ENCODE data around the gene CLK2. TPM values are rescaled to one million over a fixed set of nuclear protein-coding genes. Genes with fewer than 3 reads are reported as not detected.

The CLK2 gene
- total and polyA plus RNA-seq, 9 of the 15 experiments (the other 6 are each of a cell fraction or from before 2014, with no cell fraction given), result 13.5 to 81.4 (median 39.6) TPM

DNA sequence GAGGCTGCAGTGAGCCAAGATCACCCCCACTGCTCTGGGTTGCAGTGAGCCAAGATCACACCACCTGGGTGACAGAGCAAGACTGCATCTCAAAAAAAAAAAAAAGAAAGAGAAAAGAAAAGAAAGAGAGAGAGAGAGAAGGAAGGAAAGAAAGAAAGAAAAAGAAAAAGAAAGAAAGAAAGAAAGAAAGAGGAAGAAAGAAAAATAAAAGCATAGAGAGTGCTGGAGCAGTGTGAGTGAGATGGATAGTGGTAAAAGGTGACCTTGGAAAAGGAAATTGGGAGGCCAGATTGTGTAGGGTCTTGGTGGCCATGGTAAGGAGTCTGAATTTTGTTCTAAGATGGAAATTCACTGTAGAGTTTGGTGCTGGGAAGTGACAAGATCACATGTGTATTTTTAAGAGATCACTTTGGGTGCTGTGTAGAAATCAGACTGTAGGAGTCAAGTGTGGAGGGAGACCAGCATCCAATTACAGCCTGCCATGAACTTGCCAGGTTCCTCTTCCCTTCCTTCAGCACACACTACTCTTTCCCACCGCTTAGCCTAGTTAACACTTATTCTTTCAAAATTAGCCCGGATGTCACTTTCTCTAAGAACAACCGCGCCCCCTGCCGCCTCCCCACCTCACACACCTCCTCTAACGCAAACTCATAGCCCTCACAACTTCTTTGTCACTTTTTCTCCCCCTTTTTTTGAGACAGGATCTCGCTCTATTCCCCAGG, 47.0 kb downstream of the CLK2 start (continued):
- TF ChIP-seq, protein P1, sequence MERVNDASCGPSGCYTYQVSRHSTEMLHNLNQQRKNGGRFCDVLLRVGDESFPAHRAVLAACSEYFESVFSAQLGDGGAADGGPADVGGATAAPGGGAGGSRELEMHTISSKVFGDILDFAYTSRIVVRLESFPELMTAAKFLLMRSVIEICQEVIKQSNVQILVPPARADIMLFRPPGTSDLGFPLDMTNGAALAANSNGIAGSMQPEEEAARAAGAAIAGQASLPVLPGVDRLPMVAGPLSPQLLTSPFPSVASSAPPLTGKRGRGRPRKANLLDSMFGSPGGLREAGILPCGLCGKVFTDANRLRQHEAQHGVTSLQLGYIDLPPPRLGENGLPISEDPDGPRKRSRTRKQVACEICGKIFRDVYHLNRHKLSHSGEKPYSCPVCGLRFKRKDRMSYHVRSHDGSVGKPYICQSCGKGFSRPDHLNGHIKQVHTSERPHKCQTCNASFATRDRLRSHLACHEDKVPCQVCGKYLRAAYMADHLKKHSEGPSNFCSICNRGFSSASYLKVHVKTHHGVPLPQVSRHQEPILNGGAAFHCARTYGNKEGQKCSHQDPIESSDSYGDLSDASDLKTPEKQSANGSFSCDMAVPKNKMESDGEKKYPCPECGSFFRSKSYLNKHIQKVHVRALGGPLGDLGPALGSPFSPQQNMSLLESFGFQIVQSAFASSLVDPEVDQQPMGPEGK (CRISPR knock-in tag; IDR thresholded peaks at IDR 0.05; ENCODE audit: borderline replicate concordance), result no peak
- TF ChIP-seq FUS (optimal IDR thresholded peaks at IDR 0.05; ENCODE audit: low read depth, low read length), result no peak
- TF ChIP-seq HMGN3 (IDR thresholded peaks at IDR 0.05; ENCODE audit: borderline replicate concordance, extremely low read depth, insufficient read length, low read depth, low read length), result no peak
- TF ChIP-seq, protein P2, sequence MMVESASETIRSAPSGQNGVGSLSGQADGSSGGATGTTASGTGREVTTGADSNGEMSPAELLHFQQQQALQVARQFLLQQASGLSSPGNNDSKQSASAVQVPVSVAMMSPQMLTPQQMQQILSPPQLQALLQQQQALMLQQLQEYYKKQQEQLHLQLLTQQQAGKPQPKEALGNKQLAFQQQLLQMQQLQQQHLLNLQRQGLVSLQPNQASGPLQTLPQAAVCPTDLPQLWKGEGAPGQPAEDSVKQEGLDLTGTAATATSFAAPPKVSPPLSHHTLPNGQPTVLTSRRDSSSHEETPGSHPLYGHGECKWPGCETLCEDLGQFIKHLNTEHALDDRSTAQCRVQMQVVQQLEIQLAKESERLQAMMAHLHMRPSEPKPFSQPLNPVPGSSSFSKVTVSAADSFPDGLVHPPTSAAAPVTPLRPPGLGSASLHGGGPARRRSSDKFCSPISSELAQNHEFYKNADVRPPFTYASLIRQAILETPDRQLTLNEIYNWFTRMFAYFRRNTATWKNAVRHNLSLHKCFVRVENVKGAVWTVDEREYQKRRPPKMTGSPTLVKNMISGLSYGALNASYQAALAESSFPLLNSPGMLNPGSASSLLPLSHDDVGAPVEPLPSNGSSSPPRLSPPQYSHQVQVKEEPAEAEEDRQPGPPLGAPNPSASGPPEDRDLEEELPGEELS (CRISPR knock-in tag; IDR thresholded peaks at IDR 0.05; ENCODE audit: borderline replicate concordance), result no peak
- TF ChIP-seq, protein P3, sequence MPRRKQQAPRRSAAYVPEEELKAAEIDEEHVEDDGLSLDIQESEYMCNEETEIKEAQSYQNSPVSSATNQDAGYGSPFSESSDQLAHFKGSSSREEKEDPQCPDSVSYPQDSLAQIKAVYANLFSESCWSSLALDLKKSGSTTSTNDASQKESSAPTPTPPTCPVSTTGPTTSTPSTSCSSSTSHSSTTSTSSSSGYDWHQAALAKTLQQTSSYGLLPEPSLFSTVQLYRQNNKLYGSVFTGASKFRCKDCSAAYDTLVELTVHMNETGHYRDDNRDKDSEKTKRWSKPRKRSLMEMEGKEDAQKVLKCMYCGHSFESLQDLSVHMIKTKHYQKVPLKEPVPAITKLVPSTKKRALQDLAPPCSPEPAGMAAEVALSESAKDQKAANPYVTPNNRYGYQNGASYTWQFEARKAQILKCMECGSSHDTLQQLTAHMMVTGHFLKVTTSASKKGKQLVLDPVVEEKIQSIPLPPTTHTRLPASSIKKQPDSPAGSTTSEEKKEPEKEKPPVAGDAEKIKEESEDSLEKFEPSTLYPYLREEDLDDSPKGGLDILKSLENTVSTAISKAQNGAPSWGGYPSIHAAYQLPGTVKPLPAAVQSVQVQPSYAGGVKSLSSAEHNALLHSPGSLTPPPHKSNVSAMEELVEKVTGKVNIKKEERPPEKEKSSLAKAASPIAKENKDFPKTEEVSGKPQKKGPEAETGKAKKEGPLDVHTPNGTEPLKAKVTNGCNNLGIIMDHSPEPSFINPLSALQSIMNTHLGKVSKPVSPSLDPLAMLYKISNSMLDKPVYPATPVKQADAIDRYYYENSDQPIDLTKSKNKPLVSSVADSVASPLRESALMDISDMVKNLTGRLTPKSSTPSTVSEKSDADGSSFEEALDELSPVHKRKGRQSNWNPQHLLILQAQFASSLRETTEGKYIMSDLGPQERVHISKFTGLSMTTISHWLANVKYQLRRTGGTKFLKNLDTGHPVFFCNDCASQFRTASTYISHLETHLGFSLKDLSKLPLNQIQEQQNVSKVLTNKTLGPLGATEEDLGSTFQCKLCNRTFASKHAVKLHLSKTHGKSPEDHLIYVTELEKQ (CRISPR knock-in tag; IDR thresholded peaks at IDR 0.05), result 0 out of 2 replicates have a peak, but pooled peaks have one; percentile 36
- TF ChIP-seq, protein P4, sequence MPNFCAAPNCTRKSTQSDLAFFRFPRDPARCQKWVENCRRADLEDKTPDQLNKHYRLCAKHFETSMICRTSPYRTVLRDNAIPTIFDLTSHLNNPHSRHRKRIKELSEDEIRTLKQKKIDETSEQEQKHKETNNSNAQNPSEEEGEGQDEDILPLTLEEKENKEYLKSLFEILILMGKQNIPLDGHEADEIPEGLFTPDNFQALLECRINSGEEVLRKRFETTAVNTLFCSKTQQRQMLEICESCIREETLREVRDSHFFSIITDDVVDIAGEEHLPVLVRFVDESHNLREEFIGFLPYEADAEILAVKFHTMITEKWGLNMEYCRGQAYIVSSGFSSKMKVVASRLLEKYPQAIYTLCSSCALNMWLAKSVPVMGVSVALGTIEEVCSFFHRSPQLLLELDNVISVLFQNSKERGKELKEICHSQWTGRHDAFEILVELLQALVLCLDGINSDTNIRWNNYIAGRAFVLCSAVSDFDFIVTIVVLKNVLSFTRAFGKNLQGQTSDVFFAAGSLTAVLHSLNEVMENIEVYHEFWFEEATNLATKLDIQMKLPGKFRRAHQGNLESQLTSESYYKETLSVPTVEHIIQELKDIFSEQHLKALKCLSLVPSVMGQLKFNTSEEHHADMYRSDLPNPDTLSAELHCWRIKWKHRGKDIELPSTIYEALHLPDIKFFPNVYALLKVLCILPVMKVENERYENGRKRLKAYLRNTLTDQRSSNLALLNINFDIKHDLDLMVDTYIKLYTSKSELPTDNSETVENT (CRISPR knock-in tag; IDR thresholded peaks at IDR 0.05), result no peak
- TF ChIP-seq, protein P5, sequence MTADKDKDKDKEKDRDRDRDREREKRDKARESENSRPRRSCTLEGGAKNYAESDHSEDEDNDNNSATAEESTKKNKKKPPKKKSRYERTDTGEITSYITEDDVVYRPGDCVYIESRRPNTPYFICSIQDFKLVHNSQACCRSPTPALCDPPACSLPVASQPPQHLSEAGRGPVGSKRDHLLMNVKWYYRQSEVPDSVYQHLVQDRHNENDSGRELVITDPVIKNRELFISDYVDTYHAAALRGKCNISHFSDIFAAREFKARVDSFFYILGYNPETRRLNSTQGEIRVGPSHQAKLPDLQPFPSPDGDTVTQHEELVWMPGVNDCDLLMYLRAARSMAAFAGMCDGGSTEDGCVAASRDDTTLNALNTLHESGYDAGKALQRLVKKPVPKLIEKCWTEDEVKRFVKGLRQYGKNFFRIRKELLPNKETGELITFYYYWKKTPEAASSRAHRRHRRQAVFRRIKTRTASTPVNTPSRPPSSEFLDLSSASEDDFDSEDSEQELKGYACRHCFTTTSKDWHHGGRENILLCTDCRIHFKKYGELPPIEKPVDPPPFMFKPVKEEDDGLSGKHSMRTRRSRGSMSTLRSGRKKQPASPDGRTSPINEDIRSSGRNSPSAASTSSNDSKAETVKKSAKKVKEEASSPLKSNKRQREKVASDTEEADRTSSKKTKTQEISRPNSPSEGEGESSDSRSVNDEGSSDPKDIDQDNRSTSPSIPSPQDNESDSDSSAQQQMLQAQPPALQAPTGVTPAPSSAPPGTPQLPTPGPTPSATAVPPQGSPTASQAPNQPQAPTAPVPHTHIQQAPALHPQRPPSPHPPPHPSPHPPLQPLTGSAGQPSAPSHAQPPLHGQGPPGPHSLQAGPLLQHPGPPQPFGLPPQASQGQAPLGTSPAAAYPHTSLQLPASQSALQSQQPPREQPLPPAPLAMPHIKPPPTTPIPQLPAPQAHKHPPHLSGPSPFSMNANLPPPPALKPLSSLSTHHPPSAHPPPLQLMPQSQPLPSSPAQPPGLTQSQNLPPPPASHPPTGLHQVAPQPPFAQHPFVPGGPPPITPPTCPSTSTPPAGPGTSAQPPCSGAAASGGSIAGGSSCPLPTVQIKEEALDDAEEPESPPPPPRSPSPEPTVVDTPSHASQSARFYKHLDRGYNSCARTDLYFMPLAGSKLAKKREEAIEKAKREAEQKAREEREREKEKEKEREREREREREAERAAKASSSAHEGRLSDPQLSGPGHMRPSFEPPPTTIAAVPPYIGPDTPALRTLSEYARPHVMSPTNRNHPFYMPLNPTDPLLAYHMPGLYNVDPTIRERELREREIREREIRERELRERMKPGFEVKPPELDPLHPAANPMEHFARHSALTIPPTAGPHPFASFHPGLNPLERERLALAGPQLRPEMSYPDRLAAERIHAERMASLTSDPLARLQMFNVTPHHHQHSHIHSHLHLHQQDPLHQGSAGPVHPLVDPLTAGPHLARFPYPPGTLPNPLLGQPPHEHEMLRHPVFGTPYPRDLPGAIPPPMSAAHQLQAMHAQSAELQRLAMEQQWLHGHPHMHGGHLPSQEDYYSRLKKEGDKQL (CRISPR knock-in tag; IDR thresholded peaks at IDR 0.05; ENCODE audit: borderline replicate concordance), result no peak
- TF ChIP-seq NCOA6 (IDR thresholded peaks at IDR 0.05), result no peak
- no peak for TF ChIP-seq POLR2AphosphoS2 (IDR thresholded peaks at IDR 0.05; ENCODE audit: low read length)
- TF ChIP-seq ZNF785 (CRISPR knock-in tag; IDR thresholded peaks at IDR 0.05), result no peak
